Smooth muscle cell (in vitro differentiated cells): Measurements from ENCODE around the gene PAQR4. TPM values are rescaled to one million over a fixed set of nuclear protein-coding genes. Genes with fewer than 3 reads are reported as not detected.

ENCODE experiments used
- DNase-seq: peaks from one replicate; lab custom pipeline; 2025; ENCODE audit not compliant: unreplicated experiment; lab: John Stamatoyannopoulos, UW
- H2AFZ ChIP-seq: fragments of 200-600 bp; sonication (generic); 2 replicates; pipeline ENCODE4 v1.6.0; 2016; ENCODE audit warnings: antibody characterized with exemption, low read depth, mild to moderate bottlenecking
- H3F3A ChIP-seq: fragments of 200-600 bp; sonication (generic); 2 replicates; pipeline ENCODE4 v1.6.0; 2017; ENCODE audit warnings: antibody characterized with exemption, low read depth
- H3K27ac ChIP-seq: fragments of 200-600 bp; sonication (generic); 2 replicates; pipeline ENCODE4 v1.5.1; 2016; ENCODE audit warnings: low read depth, mild to moderate bottlenecking
- H3K27me3 ChIP-seq: fragments of 200-600 bp; sonication (generic); 2 replicates; pipeline ENCODE4 v1.6.1; 2016; ENCODE audit warnings: low read depth, mild to moderate bottlenecking
- H3K36me3 ChIP-seq: fragments of 200-600 bp; sonication (generic); 2 replicates; pipeline ENCODE4 v1.5.1; 2016; ENCODE audit warnings: low read depth
- H3K4me1 ChIP-seq: fragments of 200-600 bp; sonication (generic); 2 replicates; pipeline ENCODE4 v1.5.1; 2016; ENCODE audit warnings: low read depth
- H3K4me2 ChIP-seq: fragments of 200-600 bp; sonication (generic); 2 replicates; pipeline ENCODE4 v1.6.0; 2016; ENCODE audit warnings: mild to moderate bottlenecking
- H3K4me3 ChIP-seq: fragments of 200-600 bp; sonication (generic); 2 replicates; pipeline ENCODE4 v1.5.1; 2016; ENCODE audit warnings: mild to moderate bottlenecking
- H3K79me2 ChIP-seq: fragments of 200-600 bp; sonication (generic); 2 replicates; pipeline ENCODE4 v1.6.0; 2016; ENCODE audit warnings: low read depth, mild to moderate bottlenecking
- H3K9ac ChIP-seq: fragments of 200-600 bp; sonication (generic); 2 replicates; pipeline ENCODE4 v1.6.0; 2016; ENCODE audit warnings: low read depth
- H3K9me3 ChIP-seq: fragments of 200-600 bp; sonication (generic); replicated peaks from 2 replicates; pipeline ENCODE4 v1.5.1; 2016; ENCODE audit warnings: low read depth
- H4K20me1 ChIP-seq: fragments of 200-600 bp; sonication (generic); 2 replicates; pipeline ENCODE4 v1.6.0; 2016; ENCODE audit warnings: low read depth
- CTCF ChIP-seq: fragments of 200-600 bp; sonication (generic); IDR thresholded peaks from 2 replicates; pipeline ENCODE4 v1.5.1; 2017; ENCODE audit warnings: borderline replicate concordance, mild to moderate bottlenecking, antibody characterized with exemption; ENCODE audit not compliant: insufficient read depth, poor library complexity, severe bottlenecking
- WGBS: methylation state at CpG from one replicate; pipeline ENCODE4 v1.1.7; 2016; ENCODE audit warnings: low lambda C conversion rate; 5-methylcytosine and 5-hydroxymethylcytosine counted together
- polyA plus RNA-seq: library from polyadenylated mRNA; unstranded; fragments of >200 nt; fragmentation: Nextera tagmentation; extraction: Ambion mirVana; gene quantifications from 2 replicates; pipeline ENCODE4 v1.2.1, GENCODE V29; 2016
- total RNA-seq: library from RNA; depleted of rRNA; stranded (reverse); fragments of >200 nt; gene quantifications from 2 replicates; pipeline ENCODE4 v1.2.3, GENCODE V29; 2014

The PAQR4 gene
- total and polyA plus RNA-seq, 2 experiments from 2014 or later = 4.6 to 9.3 TPM

GRCh38 chr16:3010510-3010909 lies 41.4 kb downstream of the PAQR4 start:
- H3K36me3 ChIP-seq = no peaks in the 10 kb centered on the region
- H3K9me3 ChIP-seq = no peaks in the 10 kb centered on the region

GRCh38 chr16:3012246-3012645 lies 43.1 kb downstream of the PAQR4 start:
- peaks cover 7% of the 10 kb centered on the region for H3F3A ChIP-seq
- 26% methylated on average over 19 of the region's 19 CpGs for WGBS
- DNase-seq = no peak
- no peaks in the 10 kb centered on the region for H3K9me3 ChIP-seq
- H2AFZ ChIP-seq = no peak overlapping the region
- H3K9ac ChIP-seq = no peak overlapping the region
- no peaks in the 10 kb centered on the region for H3K79me2 ChIP-seq
- H3K4me3 ChIP-seq = no peak overlapping the region
- no peaks in the 10 kb centered on the region for H3K36me3 ChIP-seq
- peaks cover 4% of the 10 kb centered on the region for H4K20me1 ChIP-seq
- peaks cover 64% of the 10 kb centered on the region for H3K27me3 ChIP-seq
- H3K4me1 ChIP-seq = peaks cover 37% of the 10 kb centered on the region
- no peak overlapping the region for H3K27ac ChIP-seq
- peak overlapping the region; percentile 25 for H3K4me2 ChIP-seq
- no peak for TF ChIP-seq CTCF

More at GRCh38 chr16:3010510-3010909, 41.4 kb downstream of the PAQR4 start:
- TF ChIP-seq CTCF = no peak
- DNase-seq = no peak
- Histone ChIP-seq H3K79me2 (no peaks in the 10 kb centered on the region), H4K20me1 (no peaks in the 10 kb centered on the region), H3K27me3 (peaks cover 81% of the 10 kb centered on the region), H3K4me2 (no peak overlapping the region), H3K27ac (peak overlapping the region; percentile 86), H3K4me3 (no peak overlapping the region), H2AFZ (no peak overlapping the region), H3K9ac (no peak overlapping the region), H3F3A (no peaks in the 10 kb centered on the region), H3K4me1 (peaks cover 36% of the 10 kb centered on the region)
- WGBS = 88% methylated on average over 8 of the region's 8 CpGs

GRCh38 chr16:3012828-3013420 lies 43.8 kb downstream of the PAQR4 start, which contains the start of gene CLDN9:
CLDN9 (plus strand) TSS chr16:3012923; CDS start chr16:3013363, 440 bp downstream.
- Histone ChIP-seq H4K20me1 (peaks cover 4% of the 10 kb centered on the region), H3K4me3 (no peak within 1 kb of the TSS), H3K79me2 (no peaks in the 10 kb centered on the region), H3F3A (peaks cover 14% of the 10 kb centered on the region), H3K4me1 (peaks cover 40% of the 10 kb centered on the region), H3K27me3 (peaks cover 57% of the 10 kb centered on the region), H3K36me3 (no peaks in the 10 kb centered on the region), H2AFZ (no peak within 1 kb of the TSS), H3K9me3 (no peaks in the 10 kb centered on the region), H3K27ac (peak within 1 kb of the TSS; percentile 44), H3K4me2 (peak within 1 kb of the TSS; percentile 25), H3K9ac (no peak within 1 kb of the TSS)
- no peak for TF ChIP-seq CTCF
- 13% methylated on average over 26 of the region's 27 CpGs for WGBS
- no peak for DNase-seq

GRCh38 chr16:3013491-3013951 lies 44.4 kb downstream of the PAQR4 start:
- WGBS = 52% methylated on average over 26 of the region's 27 CpGs
- peaks cover 16% of the 10 kb centered on the region for H3F3A ChIP-seq
- H4K20me1 ChIP-seq = peaks cover 4% of the 10 kb centered on the region
- no peaks in the 10 kb centered on the region for H3K9me3 ChIP-seq
- H3K27ac ChIP-seq = no peak overlapping the region
- no peaks in the 10 kb centered on the region for H3K36me3 ChIP-seq
- H3K4me2 ChIP-seq = no peak overlapping the region
- no peak overlapping the region for H3K4me3 ChIP-seq
- no peak overlapping the region for H2AFZ ChIP-seq
- H3K9ac ChIP-seq = no peak overlapping the region
- peak; percentile 6 for TF ChIP-seq CTCF
- no peaks in the 10 kb centered on the region for H3K79me2 ChIP-seq
- no peak for DNase-seq
- H3K27me3 ChIP-seq = peaks cover 51% of the 10 kb centered on the region
- H3K4me1 ChIP-seq = peaks cover 34% of the 10 kb centered on the region
